Mucosa of stomach (tissue), 1 donor: ENCODE measurements around the gene IDUA.

Experiments used
- H3K27me3 ChIP-seq: one replicate; pipeline ENCODE4 v1.7.0; 2013; ENCODE audit warnings: mild to moderate bottlenecking, low read length; ENCODE audit not compliant: control insufficient read depth, insufficient read depth
- H3K36me3 ChIP-seq: one replicate; pipeline ENCODE4 v1.7.0; 2013; ENCODE audit warnings: low read length; ENCODE audit not compliant: control insufficient read depth, insufficient read depth
- H3K4me1 ChIP-seq: one replicate; pipeline ENCODE4 v1.7.0; 2013; ENCODE audit warnings: mild to moderate bottlenecking, low read length; ENCODE audit not compliant: control insufficient read depth, insufficient read depth
- H3K4me3 ChIP-seq: one replicate; pipeline ENCODE4 v1.7.0; 2013; ENCODE audit warnings: low read length
- H3K9ac ChIP-seq: one replicate; pipeline ENCODE4 v1.7.0; 2013; ENCODE audit warnings: mild to moderate bottlenecking, low read length, moderate library complexity
- H3K9me3 ChIP-seq: one replicate; pipeline ENCODE4 v1.7.0; 2013; ENCODE audit warnings: mild to moderate bottlenecking, low read length, moderate library complexity; ENCODE audit not compliant: control insufficient read depth
- donor health status: Pancreatic carcinoma.

The IDUA gene

DNA sequence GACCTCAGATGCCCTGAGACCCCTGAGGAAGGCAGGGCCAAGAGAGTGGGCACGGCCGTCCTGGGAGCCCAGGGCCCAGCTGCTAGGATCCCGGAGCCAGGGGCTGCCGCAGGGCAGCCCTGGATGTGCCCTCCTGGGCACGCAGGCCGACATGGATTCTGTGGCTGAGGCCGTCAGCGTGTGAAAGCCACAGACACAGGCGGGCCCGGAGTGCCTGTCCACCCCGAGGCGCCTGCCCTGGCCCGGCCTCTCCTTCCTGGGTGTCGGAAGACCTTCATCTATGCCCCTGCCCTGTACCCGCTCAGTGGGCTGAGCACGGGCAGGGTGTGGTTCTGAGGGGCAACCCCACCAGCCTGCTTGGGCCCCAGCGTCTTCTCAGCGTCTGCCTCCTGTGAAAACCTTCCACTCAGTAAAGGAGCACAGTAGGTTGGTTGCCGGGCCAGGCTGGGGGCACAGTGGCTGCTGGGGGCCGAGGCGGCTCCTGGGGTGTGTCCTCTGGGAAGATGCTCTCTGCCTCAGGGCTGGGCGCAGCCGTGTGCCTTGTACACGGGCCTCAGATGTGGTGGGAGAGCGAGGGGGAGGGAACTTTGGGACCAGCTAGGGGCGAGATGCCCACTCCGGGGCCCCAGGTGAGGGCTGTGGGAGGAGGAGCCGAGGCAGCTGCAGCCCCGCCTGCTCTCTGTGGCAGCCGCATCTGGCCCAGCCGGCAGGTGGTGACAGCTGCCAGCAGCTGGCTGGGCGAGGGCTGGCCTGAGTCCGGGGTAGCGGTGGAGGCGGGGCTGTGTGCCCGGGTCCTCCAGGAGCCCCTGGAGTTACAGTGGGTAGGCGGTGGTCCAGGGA, 45.3 kb downstream of the IDUA start:
- Histone ChIP-seq H3K4me1 (peaks cover 49% of the 10 kb centered on the region), H3K27me3 (peaks cover 67% of the 10 kb centered on the region)

DNA sequence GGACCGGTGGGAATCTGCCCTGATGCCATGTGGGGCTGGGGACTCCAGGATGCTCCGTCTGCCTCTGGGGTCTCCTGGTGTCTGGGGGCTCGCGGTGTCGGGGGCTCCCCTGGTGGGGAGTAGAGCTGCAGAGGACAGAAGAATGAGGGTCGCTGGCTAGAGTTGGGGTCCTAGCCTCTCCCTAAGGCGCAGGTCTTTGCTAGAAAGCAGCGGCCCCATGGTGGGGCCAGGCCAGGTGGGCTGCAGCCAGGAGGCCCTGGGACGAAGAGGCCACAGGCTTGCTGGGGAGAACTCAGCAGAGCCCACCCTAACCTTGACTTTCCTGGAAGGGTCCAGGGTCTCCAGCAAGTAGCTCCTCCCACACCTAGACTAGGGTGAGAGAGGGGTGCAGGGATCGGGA, 46.0 kb downstream of the IDUA start:
- H3K9me3 ChIP-seq: no peaks in the 10 kb centered on the region
- no peaks in the 10 kb centered on the region for H3K36me3 ChIP-seq
- H3K9ac ChIP-seq: no peak overlapping the region
- H3K27me3 ChIP-seq: peaks cover 64% of the 10 kb centered on the region
- H3K4me1 ChIP-seq: peaks cover 49% of the 10 kb centered on the region
- no peak overlapping the region for H3K4me3 ChIP-seq

More for the DNA sequence above, 45.3 kb downstream of the IDUA start:
- H3K9ac ChIP-seq: no peak overlapping the region
- no peaks in the 10 kb centered on the region for H3K9me3 ChIP-seq
- no peaks in the 10 kb centered on the region for H3K36me3 ChIP-seq
- no peak overlapping the region for H3K4me3 ChIP-seq

DNA sequence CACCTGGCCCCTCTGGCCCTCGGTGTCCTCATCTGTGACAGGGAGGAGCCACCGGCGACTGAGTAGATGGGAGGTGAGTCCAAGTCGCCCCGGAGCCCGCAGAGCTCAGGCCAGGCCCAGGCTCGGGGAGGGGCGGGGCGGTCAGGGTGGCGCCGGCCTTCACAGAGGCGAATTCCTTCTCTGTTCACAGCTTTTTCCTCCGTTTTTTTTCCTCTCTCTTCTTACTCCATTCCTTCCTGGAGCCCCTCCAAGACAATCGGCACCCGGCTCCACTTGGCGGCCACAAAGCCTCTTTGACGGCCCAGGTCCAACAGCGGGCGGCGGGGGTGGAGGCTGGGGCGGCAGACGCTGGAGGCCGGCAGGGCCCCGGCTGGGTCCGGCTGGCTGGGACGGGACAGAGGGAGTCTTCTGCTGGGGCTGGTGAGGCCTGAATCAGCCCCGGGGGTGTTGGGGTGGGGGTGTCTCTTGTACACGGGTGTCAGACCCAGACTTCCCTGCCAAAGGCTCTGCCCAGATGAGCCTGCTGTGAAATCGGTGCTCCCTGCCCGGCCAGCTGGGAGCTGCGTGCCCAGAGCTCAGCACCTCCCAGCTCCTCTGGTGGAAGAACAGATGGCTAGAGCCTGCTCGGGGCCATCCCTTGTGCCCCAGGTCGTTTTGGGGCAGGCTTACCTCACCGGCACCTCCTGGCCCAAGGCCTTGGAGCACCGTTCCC, 47.2 kb downstream of the IDUA start:
- Histone ChIP-seq H3K4me3 (no peak overlapping the region), H3K36me3 (no peaks in the 10 kb centered on the region), H3K9me3 (no peaks in the 10 kb centered on the region), H3K27me3 (peaks cover 55% of the 10 kb centered on the region), H3K4me1 (peaks cover 50% of the 10 kb centered on the region), H3K9ac (peak overlapping the region; percentile 22)

DNA sequence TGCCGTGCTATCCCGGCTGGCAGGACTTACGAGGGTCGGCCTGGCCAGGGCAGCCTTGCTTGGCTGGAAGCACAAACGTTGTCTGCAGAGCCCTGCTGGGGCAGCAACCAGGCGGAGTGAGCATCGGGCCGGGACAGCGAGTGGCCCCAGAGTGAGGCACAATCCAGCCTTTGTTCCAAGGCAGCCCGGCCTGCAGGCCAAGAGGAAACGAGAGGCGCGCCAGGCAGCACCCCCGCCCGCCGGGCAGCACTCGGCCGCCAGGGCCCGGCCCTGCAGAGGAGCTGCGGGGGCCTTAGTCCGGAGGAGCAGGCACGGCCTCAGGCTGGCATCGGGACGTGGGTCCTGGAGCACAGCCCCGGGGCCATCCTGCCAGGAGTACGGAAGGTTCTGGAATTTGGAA, 48.7 kb downstream of the IDUA start:
- H3K9ac ChIP-seq: no peak overlapping the region
- no peaks in the 10 kb centered on the region for H3K36me3 ChIP-seq
- peaks cover 50% of the 10 kb centered on the region for H3K4me1 ChIP-seq
- H3K4me3 ChIP-seq: no peak overlapping the region
- peaks cover 47% of the 10 kb centered on the region for H3K27me3 ChIP-seq
- no peaks in the 10 kb centered on the region for H3K9me3 ChIP-seq

DNA sequence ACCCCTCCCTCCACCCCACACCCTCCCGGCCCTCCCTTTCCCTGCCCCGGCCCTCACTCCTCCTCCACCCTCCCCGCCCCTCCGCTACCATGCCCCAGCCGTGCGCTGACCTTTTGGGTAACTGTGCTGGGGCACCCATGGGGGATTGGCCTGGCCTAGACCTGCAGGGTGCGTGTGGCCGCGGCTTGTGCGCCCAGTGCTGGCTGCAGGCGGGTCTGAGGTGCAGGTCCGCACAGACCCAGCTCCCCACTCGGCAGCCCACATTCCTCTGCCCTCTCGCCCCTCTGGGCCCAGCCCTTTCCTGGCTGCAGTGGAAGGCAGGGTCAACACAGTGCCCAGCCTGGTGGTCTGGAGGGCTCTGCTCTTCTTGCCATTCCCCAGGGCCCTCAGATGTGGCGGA, 49.3 kb downstream of the IDUA start:
- Histone ChIP-seq H3K4me1 (peaks cover 50% of the 10 kb centered on the region), H3K9ac (no peak overlapping the region), H3K4me3 (no peak overlapping the region), H3K36me3 (no peaks in the 10 kb centered on the region), H3K9me3 (no peaks in the 10 kb centered on the region), H3K27me3 (peaks cover 47% of the 10 kb centered on the region)

DNA sequence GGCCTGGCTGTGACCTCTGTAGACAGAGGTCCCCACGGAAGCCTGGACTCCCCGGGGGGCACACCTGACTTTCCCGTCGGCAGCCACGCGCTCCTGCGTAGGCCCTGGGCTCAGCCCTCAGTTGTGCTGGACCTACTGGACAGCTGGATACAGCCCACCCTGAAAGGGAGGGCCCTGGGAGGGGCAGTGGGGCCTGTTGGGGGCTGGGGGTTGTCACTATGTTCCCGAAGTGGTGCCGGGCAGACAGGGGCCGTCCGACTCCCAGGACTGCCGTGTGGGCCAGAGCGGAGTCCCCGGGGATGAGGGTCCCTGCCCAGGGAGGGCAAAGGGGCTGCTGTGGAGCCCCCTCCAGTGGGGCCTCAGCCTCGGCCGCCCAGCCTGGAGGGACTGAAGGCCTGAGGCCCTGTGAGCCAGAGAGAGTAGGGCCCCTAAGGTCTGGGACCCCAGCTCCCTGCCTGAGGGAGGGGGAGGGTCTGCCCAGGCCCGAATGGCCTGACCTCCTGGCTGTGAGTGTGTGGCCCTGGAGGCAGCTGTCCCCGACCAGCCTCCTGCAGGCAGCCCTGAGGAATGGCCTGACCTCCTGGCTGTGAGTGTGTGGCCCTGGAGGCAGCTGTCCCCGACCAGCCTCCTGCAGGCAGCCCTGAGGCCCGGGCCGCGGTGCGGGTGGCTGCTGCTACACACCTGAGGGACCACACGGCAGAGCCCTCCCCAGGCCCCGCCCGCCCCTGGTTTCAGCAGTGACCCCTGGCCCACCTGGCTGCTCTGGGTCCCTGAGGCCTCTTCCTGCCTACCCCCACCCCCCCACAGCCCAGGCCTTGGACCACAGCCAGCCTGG, 50.3 kb downstream of the IDUA start:
- no peak overlapping the region for H3K4me3 ChIP-seq
- no peaks in the 10 kb centered on the region for H3K36me3 ChIP-seq
- no peak overlapping the region for H3K9ac ChIP-seq
- peaks cover 43% of the 10 kb centered on the region for H3K27me3 ChIP-seq
- H3K4me1 ChIP-seq: peaks cover 61% of the 10 kb centered on the region
- H3K9me3 ChIP-seq: no peaks in the 10 kb centered on the region

DNA sequence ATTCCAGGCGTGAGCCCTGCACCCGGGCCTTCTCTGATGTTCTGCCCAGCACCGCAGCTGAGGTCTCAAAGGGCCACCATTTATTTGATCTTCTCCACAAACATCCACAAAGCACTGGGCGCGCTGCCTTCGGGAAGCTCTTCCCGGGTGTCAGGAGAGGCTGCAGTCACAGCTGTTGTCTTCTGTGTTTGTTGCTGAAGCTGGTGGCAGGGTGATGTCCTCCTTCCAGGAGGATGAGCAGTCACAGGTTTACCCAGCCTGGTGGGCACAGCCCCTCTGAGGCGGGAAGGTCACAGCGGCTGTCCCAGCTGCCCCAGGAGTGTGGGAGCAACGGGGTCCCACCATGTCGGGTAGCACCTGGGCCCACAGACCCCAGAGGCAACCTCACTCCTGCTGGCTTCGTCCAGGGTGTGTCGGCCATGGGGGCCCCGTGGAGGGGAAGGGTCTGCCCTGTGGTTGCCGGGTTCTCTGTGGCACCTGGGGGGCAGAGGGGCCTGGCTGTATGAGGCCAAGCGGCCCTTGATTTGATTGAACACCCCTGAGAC, 52.2 kb downstream of the IDUA start:
- no peaks in the 10 kb centered on the region for H3K36me3 ChIP-seq
- H3K27me3 ChIP-seq: peaks cover 34% of the 10 kb centered on the region
- peaks cover 64% of the 10 kb centered on the region for H3K4me1 ChIP-seq
- H3K4me3 ChIP-seq: no peak overlapping the region
- no peak overlapping the region for H3K9ac ChIP-seq
- H3K9me3 ChIP-seq: no peaks in the 10 kb centered on the region

DNA sequence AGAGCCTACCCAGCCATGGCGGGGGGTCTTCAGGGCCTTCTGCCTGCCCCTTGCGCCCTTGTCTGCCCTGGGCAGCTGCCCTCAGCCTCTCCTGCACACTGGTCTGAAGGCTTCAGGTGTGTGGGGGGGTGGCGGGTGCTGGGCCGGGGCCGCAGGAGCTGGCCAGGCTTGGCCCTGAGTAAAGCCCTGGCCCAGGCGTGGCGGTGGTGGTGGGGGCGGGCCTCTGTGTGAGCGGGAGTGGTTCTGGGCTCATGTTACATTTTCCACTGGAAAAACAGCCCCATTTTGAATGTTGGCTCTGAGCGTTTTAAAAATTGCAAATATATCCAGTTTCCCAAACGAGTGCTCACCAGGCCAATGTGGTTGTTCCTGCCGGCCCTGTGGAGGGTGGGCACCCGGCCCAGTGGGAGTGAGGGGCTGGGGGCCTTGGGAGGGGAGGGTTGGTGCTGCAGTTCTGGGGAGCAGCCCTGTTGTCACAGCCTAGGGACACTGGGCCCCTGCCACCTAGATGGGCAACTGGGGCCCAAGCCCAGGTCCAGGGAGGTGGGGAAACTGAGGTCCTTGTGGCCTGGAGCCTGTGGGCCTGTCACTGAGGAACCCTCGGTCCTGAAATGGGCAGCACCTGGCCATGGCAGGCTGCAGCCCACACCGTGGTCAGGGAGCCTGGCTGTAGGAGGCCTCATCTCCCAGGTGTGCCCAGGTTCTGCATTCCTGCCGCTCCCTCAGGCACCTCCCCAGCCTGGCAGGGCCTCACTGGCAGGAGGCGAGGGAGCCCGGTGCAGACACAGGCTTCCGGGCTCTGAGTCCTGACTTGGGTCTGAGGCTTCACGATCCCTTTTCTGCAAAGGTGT, 52.9 kb downstream of the IDUA start:
- Histone ChIP-seq H3K36me3 (no peaks in the 10 kb centered on the region), H3K27me3 (peaks cover 35% of the 10 kb centered on the region), H3K4me1 (peaks cover 65% of the 10 kb centered on the region)

DNA sequence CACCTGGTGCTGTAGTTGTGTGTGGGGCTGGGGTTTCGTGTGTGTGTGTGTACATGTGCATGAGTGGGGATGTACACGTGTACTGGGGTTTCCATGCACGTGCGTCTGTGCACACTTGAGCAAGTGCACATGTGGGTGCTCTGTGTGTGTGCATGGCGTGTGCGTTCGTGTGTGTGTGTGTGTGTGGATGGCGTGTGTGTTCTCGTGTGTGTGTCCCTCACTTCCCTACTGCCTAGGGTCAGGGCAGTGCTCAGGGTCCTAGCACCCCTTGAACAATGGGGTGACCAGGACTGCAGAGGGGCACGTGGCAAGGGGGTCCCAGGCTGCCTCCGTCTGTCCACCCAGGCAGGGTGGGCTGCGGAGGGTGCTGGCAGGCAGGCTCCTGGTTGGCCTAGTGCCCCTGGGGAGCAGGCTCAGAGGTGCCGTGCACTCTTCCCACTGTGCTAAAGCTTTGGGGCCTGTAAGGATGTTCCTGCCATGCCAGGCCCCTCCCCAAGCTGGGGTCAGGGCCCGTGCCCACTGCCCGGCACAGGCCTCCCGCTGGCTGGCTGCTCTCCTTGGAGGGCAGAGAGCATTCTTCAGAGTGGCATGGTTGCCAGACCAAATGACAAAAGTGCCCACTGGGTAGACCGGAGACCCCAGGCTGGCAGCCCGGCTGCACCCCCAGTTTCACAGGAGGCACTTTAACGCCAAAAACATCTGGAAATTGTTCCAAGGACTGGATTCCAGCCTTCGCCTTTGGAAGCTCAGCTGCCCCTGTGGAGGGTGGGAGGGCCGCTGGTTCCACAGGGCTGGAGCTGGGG, 53.7 kb downstream of the IDUA start:
- Histone ChIP-seq H3K4me1 (peaks cover 67% of the 10 kb centered on the region), H3K4me3 (no peak overlapping the region), H3K9ac (no peak overlapping the region), H3K9me3 (no peaks in the 10 kb centered on the region), H3K27me3 (peaks cover 43% of the 10 kb centered on the region), H3K36me3 (no peaks in the 10 kb centered on the region)

More for the DNA sequence above, 52.9 kb downstream of the IDUA start:
- peak overlapping the region; percentile 56 for H3K9ac ChIP-seq
- H3K9me3 ChIP-seq: no peaks in the 10 kb centered on the region
- H3K4me3 ChIP-seq: no peak overlapping the region

DNA sequence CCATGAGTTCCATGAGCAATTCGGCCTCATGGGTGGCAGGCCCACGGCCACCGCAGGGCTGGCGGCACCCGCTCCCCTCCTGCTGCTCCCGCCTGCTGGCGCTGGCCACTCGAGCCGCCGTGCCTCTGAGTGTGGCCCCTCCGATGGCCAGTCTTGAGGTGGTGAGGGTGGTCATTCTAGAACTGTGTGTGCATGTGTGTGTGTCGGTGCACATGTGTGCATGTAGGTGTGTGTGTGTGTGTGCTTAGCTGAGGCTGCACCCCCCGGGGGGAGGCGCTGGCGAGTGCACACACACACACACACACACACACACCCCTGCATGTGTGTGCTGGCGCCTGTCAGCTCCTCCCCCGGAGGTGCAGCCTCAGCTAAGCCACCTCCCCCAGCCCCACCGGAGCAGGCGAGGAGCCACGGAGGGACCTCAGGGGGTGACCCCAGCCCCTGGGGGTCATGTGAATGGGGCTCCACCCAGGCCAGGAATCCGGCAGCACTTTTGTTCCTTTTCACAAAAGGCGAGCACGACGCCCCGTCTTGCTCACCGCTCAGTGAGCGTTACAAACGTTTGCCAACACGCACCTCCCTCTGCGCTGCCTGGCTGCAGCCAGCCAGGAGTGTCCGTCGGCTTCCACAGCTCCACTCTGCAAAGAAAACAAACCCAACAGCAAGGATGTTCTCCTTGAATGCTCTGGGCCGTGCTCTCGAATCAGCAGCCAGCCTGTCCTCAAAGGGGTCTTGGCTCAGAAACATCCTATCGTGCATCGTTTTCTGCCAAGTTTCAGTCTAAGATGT, 54.5 kb downstream of the IDUA start:
- Histone ChIP-seq H3K27me3 (peaks cover 45% of the 10 kb centered on the region), H3K9me3 (no peaks in the 10 kb centered on the region), H3K4me1 (peaks cover 63% of the 10 kb centered on the region), H3K9ac (no peak overlapping the region), H3K4me3 (no peak overlapping the region), H3K36me3 (no peaks in the 10 kb centered on the region)
